ENCODE data around the gene ATP5ME.
"Not testable (repeated sequence)": the region's sequence is repeated elsewhere in the genome, so short reads cannot be mapped to it uniquely, and the experiment has no call there.

ATP5ME gene

GRCh38 chr4:704198-704891 is 30.3 kb upstream of the ATP5ME start:
- DNase-seq, result no peak

GRCh38 chr4:703336-704197 is 29.5 kb upstream of the ATP5ME start:
- no peak for DNase-seq

GRCh38 chr4:702618-703048 is 28.6 kb upstream of the ATP5ME start:
- no peak for DNase-seq

DNA sequence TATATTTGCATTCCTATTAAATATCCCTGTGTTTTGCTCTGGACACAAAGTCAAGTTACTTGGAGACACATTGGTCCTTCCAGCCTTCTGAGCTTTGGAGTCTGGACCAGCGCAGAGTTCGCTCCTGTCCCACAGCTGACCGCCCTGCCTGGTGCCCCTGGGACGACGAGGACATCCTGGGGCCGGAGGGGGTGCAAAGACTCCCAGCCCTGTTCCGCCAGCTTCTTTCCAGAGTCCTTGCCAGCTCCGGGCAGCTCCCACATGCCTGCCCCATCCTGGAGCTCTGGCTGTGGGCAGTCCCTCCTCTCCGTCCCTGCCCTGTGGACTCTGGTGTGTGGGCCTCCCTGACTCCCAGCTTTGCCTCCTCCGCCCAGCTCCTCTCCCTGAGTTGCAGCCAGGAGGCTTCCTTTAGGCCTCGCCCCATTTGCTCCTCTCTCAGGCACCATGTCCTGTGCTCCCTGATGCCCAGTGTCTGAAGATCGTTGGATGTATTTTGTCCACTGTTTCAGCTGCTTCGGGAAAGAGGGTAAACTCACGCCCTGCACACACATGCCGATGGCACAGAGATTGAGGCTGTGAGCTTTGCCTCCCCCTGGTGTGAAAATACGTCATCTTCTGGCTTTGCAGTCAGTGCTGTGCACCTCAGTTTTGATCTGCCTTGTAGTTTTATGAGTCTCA is 26.6 kb upstream of the ATP5ME start:
- DNase-seq, result no peak

- DNase-seq, result no peak
These were observed 25.9 kb upstream of the ATP5ME start for GRCh38 chr4:699816-700580.

GRCh38 chr4:694341-694940 is 20.4 kb upstream of the ATP5ME start:
- DNase-seq, result not testable (repeated sequence)

DNA sequence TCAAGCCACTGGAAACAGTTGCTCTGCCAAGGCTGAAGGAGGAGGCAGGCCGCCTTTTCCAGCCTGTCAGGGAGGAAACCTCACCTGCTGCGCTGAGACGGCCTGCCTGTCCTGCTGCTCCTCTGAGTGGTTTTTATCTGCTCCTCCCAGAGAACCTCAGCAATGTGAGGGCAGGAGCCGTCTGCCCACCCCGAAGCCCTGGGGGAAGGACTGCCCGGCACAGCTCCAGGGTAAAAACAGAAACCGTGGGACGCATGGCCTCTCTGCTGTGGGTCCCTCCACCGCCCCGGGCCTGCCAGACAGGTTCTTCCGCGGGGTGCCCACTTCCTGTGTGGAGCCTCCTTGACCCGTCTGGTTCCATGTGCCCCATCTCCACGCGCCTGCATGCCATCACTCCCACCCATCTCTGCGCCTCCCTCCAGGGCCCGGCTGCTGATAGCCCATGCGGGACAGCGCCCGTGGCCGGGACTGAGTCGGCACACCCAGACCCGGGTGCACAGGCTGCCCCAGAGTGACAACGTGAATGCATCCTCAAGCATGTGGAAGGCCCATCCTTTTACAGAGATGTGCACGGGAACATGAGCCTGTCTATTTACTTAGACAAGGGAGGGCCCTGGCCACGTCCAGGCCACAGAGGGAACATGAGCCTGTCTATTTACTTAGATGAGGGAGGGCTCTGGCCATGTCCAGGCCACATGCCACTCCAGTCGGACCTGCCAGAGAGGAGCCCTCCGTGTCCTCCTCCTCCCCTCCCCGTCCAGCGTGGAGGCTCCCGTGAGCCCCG is 18.9 kb upstream of the ATP5ME start:
- no peak for DNase-seq

DNA sequence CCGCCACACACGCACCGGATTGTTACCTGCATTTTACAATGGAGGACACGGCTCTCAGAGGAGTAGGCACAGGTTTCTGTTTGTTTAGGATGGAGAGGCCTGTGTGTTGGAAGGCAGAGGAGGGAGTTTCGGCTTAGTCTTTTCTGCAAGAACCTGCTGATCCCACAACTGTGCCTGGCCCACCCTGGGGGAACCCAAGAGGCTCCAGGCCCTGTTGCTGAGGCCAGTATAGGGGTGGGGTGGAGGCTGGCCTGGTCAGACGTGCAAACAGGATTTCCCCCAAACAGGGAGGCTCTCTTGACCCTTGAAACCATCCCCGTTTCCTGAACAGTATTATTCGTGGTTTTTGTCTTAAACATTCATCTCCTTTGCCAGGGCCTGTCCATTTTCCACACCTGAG is 15.6 kb upstream of the ATP5ME start:
- no peak for DNase-seq

DNA sequence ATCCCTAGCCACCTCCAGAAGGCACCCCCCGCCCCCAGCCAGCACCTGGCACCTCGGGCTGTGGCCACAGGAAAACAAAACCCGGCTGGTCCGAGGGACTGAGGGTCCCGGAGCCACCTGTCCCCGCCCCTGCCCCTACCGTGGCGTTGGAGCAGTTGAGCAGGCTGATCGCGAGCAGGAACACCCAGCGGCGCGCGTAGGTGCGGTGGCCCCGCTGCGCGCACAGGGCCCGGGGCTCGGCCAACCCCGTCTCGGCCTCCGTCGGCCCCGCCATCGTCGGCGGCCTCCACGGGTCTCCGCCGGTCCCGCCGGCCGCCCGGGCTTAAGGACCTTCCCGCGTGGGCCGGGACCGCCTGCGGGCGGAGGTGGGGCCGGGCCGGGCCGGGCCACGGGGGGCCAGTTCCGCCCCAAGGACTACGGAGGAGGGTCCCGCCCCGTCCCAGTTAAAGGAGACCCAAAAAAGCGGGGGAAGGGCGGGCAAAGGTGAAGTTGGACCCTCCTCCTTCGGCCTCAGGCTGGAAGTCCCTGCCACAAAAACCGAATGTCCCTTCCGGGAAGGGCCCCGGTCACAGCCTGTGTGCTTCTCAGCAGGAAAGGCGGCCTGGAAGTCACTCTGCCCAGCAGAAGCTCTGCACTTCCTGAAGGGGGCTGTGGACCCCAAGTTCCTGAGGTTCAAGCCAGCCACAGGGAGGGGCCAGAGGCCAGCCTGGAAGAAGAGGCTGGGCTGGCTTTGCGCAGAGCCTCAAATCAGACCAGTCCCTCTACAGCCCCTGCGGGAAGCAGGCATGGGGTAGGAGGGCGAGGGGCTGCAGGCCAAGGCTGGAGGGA is 15.0 kb upstream of the ATP5ME start, which contains the start of gene SLC49A3:
Gene SLC49A3, minus strand, starts transcription at position 298 of the 828 bp plus-strand sequence. Its CDS starts 24 bp downstream, at position 274.
- DNase-seq, result no peak

- no peak for DNase-seq
These were observed 14.1 kb upstream of the ATP5ME start for GRCh38 chr4:687971-688853.

GRCh38 chr4:687048-687970 is 13.2 kb upstream of the ATP5ME start:
- no peak for DNase-seq

DNA sequence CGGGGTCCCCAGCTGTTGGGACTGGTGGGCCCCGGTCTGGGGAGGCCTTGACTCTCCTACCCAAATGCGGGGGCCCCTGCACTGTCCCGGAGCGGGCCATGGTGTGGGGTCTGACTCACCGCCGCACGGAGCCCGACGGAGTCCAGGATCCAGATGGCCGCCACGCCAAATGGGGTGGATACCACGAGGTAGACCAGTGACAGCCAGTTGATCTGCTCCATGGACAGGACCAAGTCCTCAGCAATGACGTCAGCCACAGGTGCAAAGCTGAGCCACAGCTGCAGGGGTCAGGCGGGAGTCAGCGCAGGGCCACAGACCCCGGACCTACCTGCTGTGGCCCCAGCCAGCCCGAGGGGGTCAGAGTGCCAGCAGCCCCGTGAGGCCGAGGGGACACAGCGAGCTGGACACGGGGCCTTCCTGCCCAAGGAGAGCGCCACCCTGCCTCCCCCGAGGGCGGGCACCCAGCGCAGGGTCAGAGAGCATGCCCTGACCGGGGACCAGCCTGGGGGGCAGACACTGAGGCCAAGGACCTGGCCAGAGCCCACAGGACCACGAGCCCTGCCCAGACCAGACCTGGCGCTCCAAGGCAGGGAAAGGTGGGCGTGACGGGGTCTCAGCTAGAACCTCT is 12.5 kb upstream of the ATP5ME start:
- no peak for DNase-seq

- no peak for DNase-seq
These were observed 11.8 kb upstream of the ATP5ME start for GRCh38 chr4:685679-686412.

DNA sequence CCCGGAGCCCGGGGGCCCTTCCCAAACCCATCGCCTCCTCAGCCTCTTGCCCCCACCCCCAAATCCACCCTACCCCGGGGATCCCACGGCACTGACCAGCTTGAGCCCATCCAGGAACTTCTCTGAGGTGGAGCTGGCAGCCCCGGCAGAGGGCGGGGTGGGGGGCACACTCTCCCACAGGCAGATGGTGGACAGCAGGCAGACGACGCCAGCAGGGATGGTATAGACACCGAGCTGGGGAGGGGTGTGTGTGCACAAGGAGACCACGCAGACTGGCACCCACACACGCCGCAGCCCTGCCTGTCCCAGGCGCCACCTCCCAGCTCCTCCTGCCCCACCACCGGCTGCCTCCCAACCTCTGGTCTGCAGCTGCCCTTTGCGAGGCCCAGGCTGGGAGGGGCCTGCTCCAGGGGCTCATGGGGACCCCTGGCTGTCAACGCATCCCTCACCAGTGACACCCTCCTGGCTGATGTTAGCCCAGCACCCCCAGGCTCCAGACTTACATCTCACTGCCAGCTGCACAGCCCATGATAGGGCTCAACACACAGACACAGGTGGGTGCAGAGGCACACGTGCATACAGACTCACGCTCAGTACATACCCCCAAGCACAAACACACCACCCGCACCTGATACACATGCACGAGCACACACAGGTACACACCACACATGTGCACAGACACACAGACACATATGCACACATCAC is 10.7 kb upstream of the ATP5ME start:
- no peak for DNase-seq

- DNase-seq, result peak; percentile 73
These were observed 10.0 kb upstream of the ATP5ME start for GRCh38 chr4:683982-684622.

Data from NCI-H345 (cell line).